Upper lobe of left lung (tissue), 6 donors: ENCODE measurements around the gene PELO. TPM values are rescaled to one million over a fixed set of nuclear protein-coding genes. Genes with fewer than 3 reads are reported as not detected.
A peak's percentile ranks its signal among the peaks of the same experiment; 100 is the strongest.
"Not testable (repeated sequence)": the region's sequence is repeated elsewhere in the genome, so short reads cannot be mapped to it uniquely, and the experiment has no call there.

ENCODE experiments used
- ATAC-seq, 2 donors: fragments of 200-7000 bp; cut with Tn5 transposase; one replicate each; pipeline ENCODE4 v1.9.1; 2022; ENCODE audit warnings: mild to moderate bottlenecking in 2 of 2, moderate library complexity in 2 of 2; ENCODE audit not compliant: low FRiP score in 2 of 2
- DNase-seq, 2 donors: peaks; one replicate each; pipeline ENCODE4 v3.0.0-alpha.2; 2019 to 2020
- H3K27ac ChIP-seq, 4 donors: fragments of 200-600 bp; sonication (generic); one replicate each; pipeline ENCODE4 v1.5.1; 2016 to 2019
- H3K27me3 ChIP-seq, 4 donors: fragments of 200-600 bp; sonication (generic); one replicate each; pipeline ENCODE4 v1.5.1; 2017 to 2019
- H3K36me3 ChIP-seq, 4 donors: fragments of 200-600 bp; sonication (generic); one replicate each; pipeline ENCODE4 v1.5.1; 2016 to 2019
- H3K4me1 ChIP-seq, 4 donors: fragments of 200-600 bp; sonication (generic); one replicate each; pipeline ENCODE4 v1.5.1; 2018 to 2019
- H3K4me3 ChIP-seq, 4 donors: fragments of 200-600 bp; sonication (generic); one replicate each; pipeline ENCODE4 v1.5.1; 2017 to 2019; ENCODE audit warnings: mild to moderate bottlenecking in 2 of 4, moderate library complexity in 1 of 4
- H3K9me3 ChIP-seq, 4 donors: fragments of 200-600 bp; sonication (generic); one replicate each; pipeline ENCODE4 v1.5.1; 2018 to 2019
- EP300 ChIP-seq, 4 donors: sonication (generic); formaldehyde crosslinking; IDR thresholded peaks; one replicate each; pipeline ENCODE4 v1.5.1; 2017; ENCODE audit warnings: antibody characterized with exemption in 4 of 4, control low read depth in 2 of 4
- POLR2A ChIP-seq, 4 donors: fragments of 450-650 bp; IDR thresholded peaks; one replicate each; pipeline ENCODE4 v1.5.1; 2016 to 2017; ENCODE audit warnings: antibody characterized with exemption in 4 of 4, mild to moderate bottlenecking in 2 of 4
- POLR2AphosphoS5 ChIP-seq, 2 donors: sonication (generic); formaldehyde crosslinking; IDR thresholded peaks; one replicate each; pipeline ENCODE4 v1.5.1; 2017; ENCODE audit warnings: antibody characterized with exemption in 2 of 2
- WGBS, 2 donors: methylation state at CpG; one replicate each; pipeline ENCODE4 v1.1.5; 2017 to 2018; 5-methylcytosine and 5-hydroxymethylcytosine counted together
- total RNA-seq, 6 donors: library from RNA; depleted of rRNA in 4 of 6; stranded (reverse); fragments of >200 nt in 4 of 6; gene quantifications; one replicate each; pipeline versions ENCODE4 v1.1.0 to v1.2.1, GENCODE V29; 2016 to 2021
- TF ChIP-seq, protein P1 (sequence below), 6 experiments: fragments of 450-650 bp in 4 of 6; fragments of 200-600 bp in 2 of 6; sonication (generic) in 2 of 6; IDR thresholded peaks; one replicate each; pipeline ENCODE4 v1.5.1; 2016 to 2019; ENCODE audit warnings: antibody characterized with exemption in 6 of 6
- donor health status: DM: no; HTN: no; CAD: no; lungs with moderate emphysema.
- donor health status: DM: no; HTN: yes; CAD: no; lungs with severe emphysema.

Gene PELO
- total RNA-seq, 6 donors from 2014 or later = 15.0 to 42.3 (median 28.7) TPM

DNA sequence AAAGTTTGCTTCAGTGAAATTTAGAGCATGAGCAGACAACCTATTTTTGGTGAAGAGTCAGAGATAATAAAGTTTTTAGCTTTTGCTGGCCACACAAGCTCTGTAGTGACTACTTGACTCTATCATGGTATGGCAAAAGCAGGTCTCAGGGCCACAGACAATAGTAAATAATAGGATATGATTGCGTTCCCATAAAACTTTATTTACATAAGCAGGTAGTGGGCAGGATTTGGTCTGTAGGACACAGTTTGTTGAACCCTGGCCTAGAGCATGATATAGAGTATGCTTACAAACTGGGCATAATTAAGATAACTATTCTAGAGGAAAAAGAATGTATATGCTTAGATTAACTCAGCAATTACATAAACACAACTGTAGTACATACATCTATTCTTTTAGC is 30.1 kb downstream of the PELO start:
- peak overlapping the region in 1 of 4 donors; percentile 2 for H3K27ac ChIP-seq
- DNase-seq (no peak), ATAC-seq (no peak)
- no peaks in the 10 kb centered on the region for H3K9me3 ChIP-seq
- H3K4me3 ChIP-seq = no peak overlapping the region
- TF ChIP-seq POLR2AphosphoS5 (IDR thresholded peaks at IDR 0.05) (no peak), POLR2A (IDR thresholded peaks at IDR 0.05) (no peak), EP300 (IDR thresholded peaks at IDR 0.05) (no peak)
- TF ChIP-seq, protein P1, sequence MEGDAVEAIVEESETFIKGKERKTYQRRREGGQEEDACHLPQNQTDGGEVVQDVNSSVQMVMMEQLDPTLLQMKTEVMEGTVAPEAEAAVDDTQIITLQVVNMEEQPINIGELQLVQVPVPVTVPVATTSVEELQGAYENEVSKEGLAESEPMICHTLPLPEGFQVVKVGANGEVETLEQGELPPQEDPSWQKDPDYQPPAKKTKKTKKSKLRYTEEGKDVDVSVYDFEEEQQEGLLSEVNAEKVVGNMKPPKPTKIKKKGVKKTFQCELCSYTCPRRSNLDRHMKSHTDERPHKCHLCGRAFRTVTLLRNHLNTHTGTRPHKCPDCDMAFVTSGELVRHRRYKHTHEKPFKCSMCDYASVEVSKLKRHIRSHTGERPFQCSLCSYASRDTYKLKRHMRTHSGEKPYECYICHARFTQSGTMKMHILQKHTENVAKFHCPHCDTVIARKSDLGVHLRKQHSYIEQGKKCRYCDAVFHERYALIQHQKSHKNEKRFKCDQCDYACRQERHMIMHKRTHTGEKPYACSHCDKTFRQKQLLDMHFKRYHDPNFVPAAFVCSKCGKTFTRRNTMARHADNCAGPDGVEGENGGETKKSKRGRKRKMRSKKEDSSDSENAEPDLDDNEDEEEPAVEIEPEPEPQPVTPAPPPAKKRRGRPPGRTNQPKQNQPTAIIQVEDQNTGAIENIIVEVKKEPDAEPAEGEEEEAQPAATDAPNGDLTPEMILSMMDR (IDR thresholded peaks at IDR 0.05) = no peak
- H3K27me3 ChIP-seq = no peaks in the 10 kb centered on the region
- no peaks in the 10 kb centered on the region for H3K36me3 ChIP-seq
- WGBS, 2 donors = 70 to 92% methylated on average over 1 of the region's 1 CpG
- peaks cover 5 to 27% (median 24%) of the 10 kb centered on the region in 4 donors for H3K4me1 ChIP-seq

DNA sequence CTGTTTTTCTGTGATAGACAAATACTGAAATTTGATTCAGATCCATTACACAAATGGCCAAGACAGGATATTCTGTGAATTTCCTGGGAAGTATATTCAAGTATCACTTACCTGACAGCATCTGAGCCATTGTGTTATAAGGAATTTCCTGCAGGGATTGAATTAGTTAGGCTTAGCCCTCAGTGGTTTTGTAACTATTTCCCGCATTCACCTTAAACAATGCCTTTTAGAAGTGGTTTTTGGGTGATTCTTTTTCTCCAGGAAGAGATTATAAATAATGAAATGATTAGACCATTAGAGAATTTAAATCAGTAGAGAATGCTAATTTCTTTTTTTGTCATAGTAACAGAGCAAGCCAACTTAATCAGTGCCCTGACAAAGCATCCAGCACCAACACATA is 30.6 kb downstream of the PELO start:
- H3K36me3 ChIP-seq = no peaks in the 10 kb centered on the region
- H3K4me1 ChIP-seq = peaks cover 5 to 32% (median 21%) of the 10 kb centered on the region in 4 donors
- no peaks in the 10 kb centered on the region for H3K27me3 ChIP-seq
- TF ChIP-seq, protein P1 (IDR thresholded peaks at IDR 0.05) = no peak
- TF ChIP-seq POLR2AphosphoS5 (IDR thresholded peaks at IDR 0.05) = no peak
- no peak for TF ChIP-seq EP300 (IDR thresholded peaks at IDR 0.05)
- TF ChIP-seq POLR2A (IDR thresholded peaks at IDR 0.05) = no peak
- peak overlapping the region in 1 of 4 donors; percentile 2 for H3K27ac ChIP-seq
- no peak for ATAC-seq
- no peaks in the 10 kb centered on the region for H3K9me3 ChIP-seq
- H3K4me3 ChIP-seq = no peak overlapping the region
- WGBS, 2 donors = 72 to 88% methylated on average over 1 of the region's 1 CpG
- DNase-seq = no peak

DNA sequence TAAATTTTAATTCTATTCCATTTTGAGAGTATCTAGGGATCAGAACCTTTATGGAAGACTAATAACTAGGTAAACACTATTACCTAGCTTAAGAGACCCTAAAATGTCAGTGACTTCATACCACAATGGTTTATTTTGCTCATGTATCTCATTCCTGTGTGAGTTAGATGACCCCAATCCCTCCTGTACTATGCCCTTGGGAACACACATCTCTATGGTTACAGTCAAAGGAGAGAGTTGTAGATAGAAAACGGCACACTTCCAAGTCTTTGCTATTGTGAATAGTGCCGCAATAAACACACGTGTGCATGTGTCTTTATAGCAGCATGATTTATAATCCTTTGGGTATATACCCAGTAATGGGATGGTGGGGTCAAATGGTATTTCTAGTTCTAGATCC is 31.1 kb downstream of the PELO start:
- peaks cover 4 to 34% (median 17%) of the 10 kb centered on the region in 4 donors for H3K4me1 ChIP-seq
- 90 to 96% methylated on average over 3 of the region's 3 CpGs for WGBS, 2 donors
- H3K27me3 ChIP-seq, DNase-seq, H3K9me3 ChIP-seq, ATAC-seq, H3K36me3 ChIP-seq, H3K4me3 ChIP-seq, H3K27ac ChIP-seq: not testable (repeated sequence)

DNA sequence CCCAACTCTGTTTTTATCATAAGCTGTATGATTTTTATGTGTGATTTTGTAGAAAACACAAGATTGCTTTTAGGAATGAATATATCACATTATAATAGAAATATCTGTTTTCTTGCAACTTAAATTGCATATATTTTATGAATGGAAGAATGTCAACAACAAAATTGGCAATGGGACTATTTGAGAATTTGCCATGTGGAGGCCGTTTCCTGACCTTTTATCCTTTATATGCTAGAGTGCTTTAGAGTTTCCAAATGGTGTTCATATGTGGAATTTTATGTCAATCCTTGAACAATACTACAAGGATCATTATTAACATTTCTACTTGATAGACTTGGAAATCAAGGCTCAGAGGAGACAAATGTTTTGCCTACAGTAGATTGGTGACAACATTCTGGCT is 34.2 kb downstream of the PELO start:
- Histone ChIP-seq H3K27ac (peak overlapping the region in 1 of 4 donors; percentile 54), H3K4me3 (no peak overlapping the region), H3K9me3 (no peaks in the 10 kb centered on the region), H3K4me1 (peaks cover 0 to 16% (median 4%) of the 10 kb centered on the region in 4 donors), H3K36me3 (peaks cover 0 to 3% (median 0%) of the 10 kb centered on the region in 4 donors), H3K27me3 (no peaks in the 10 kb centered on the region)
- DNase-seq = no peak
- TF ChIP-seq, protein P1 (IDR thresholded peaks at IDR 0.05) = no peak
- TF ChIP-seq EP300 (IDR thresholded peaks at IDR 0.05) (no peak), POLR2A (IDR thresholded peaks at IDR 0.05) (no peak), POLR2AphosphoS5 (IDR thresholded peaks at IDR 0.05) (no peak)
- 48 to 58% methylated on average over 1 of the region's 1 CpG for whole genome bisulfite sequencing, 2 donors
- ATAC-seq = no peak

DNA sequence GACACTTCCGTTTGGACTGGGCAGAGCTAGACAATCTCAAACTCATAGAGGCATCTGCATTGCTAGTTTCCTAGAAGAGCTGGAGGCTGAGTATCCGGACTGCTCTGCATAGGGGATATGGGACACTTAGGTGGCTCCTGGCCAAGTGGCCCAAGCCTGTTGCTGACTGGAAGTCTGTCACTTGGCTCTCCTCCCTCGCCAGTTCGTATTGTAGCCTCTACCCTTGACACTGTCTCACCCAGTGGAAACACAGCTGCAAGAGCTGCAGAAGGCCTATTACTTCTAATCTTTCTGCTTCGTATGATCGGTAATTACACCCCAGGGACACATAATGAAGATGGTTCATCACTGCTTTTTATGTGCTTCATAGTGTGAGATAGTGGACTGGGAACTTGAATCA is 34.7 kb downstream of the PELO start:
- H3K27me3 ChIP-seq = no peaks in the 10 kb centered on the region
- H3K36me3 ChIP-seq = peaks cover 0 to 3% (median 0%) of the 10 kb centered on the region in 4 donors
- WGBS, 2 donors = 60 to 83% methylated on average over 6 of the region's 6 CpGs
- peak in 1 of 2 donors; percentile 62 for TF ChIP-seq POLR2AphosphoS5 (IDR thresholded peaks at IDR 0.05)
- no peak for TF ChIP-seq POLR2A (IDR thresholded peaks at IDR 0.05)
- no peak overlapping the region for H3K4me3 ChIP-seq
- H3K9me3 ChIP-seq = no peaks in the 10 kb centered on the region
- ATAC-seq = no peak
- DNase-seq = peak in 1 of 2 donors; percentile 28
- peak overlapping the region in 2 of 4 donors; percentile 6 to 54 for H3K27ac ChIP-seq
- peaks cover 0 to 16% (median 4%) of the 10 kb centered on the region in 4 donors for H3K4me1 ChIP-seq

DNA sequence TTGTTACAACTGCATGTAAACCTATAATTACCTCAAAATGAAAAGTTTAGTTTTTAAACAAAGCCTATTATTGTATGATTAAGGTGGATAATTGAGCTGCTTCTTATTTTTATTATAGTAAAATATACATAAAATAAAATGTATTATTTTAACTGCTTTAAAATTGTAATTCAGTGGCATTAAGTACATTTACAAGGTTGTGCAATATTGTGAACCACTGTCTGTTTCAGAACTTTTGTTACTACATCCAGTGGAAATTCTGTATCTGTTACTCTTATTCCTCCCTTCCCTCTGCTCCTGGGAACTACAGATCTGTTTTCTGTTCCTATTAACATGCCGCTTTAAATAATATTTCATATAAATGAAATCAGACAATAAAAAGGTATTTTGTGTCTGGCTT is 37.1 kb downstream of the PELO start:
- Histone ChIP-seq H3K27ac (peak overlapping the region in 1 of 4 donors; percentile 17), H3K27me3 (no peaks in the 10 kb centered on the region), H3K9me3 (no peaks in the 10 kb centered on the region), H3K4me3 (no peak overlapping the region), H3K4me1 (peaks cover 0 to 11% (median 4%) of the 10 kb centered on the region in 4 donors), H3K36me3 (peaks cover 0 to 3% (median 0%) of the 10 kb centered on the region in 4 donors)
- DNase-seq = no peak
- no peak for ATAC-seq
- WGBS, 2 donors = 97 to 98% methylated on average over 1 of the region's 1 CpG
- no peak for TF ChIP-seq EP300 (IDR thresholded peaks at IDR 0.05)
- TF ChIP-seq POLR2A (IDR thresholded peaks at IDR 0.05) = no peak
- TF ChIP-seq, protein P1 (IDR thresholded peaks at IDR 0.05) = no peak
- TF ChIP-seq POLR2AphosphoS5 (IDR thresholded peaks at IDR 0.05) = no peak
